GM10248 (cell line): ENCODE measurements around the gene YARS1.
A peak's percentile ranks its signal among the peaks of the same experiment; 100 is the strongest.
"Not testable (repeated sequence)": the region's sequence is repeated elsewhere in the genome, so short reads cannot be mapped to it uniquely, and the experiment has no call there.

Experiments
- CTCF ChIA-PET: fragments of 300-600 bp; sonication (Branson Sonifier 250); formaldehyde crosslinking; extraction: SDS; loops from one replicate; lab custom pipeline; 2021; ENCODE audit warnings: antibody characterized with exemption; lab: Yijun Ruan, JAX
- POLR2A ChIA-PET: fragments of 350-650 bp; sonication (Branson Sonifier 250); formaldehyde crosslinking; extraction: SDS; loops from one replicate; lab custom pipeline; 2020; ENCODE audit warnings: antibody characterized with exemption; lab: Yijun Ruan, JAX
- DNase-seq: peaks from one replicate; pipeline ENCODE4 v3.0.0; 2012; ENCODE audit errors: extremely low spot score
- CTCF ChIP-seq: IDR thresholded peaks from 2 replicates; pipeline ENCODE4 v1.5.1; 2012; ENCODE audit warnings: mild to moderate bottlenecking, low read depth; ENCODE audit errors: extremely low read depth, missing control alignments, control extremely low read depth

Gene YARS1

GRCh38 chr1:32808580-32808979, 8.6 kb downstream of the YARS1 start:
- DNase-seq = no peak
- no peak for TF ChIP-seq CTCF
- ChIA-PET CTCF (no interaction called here), POLR2A (no interaction called here)

DNA sequence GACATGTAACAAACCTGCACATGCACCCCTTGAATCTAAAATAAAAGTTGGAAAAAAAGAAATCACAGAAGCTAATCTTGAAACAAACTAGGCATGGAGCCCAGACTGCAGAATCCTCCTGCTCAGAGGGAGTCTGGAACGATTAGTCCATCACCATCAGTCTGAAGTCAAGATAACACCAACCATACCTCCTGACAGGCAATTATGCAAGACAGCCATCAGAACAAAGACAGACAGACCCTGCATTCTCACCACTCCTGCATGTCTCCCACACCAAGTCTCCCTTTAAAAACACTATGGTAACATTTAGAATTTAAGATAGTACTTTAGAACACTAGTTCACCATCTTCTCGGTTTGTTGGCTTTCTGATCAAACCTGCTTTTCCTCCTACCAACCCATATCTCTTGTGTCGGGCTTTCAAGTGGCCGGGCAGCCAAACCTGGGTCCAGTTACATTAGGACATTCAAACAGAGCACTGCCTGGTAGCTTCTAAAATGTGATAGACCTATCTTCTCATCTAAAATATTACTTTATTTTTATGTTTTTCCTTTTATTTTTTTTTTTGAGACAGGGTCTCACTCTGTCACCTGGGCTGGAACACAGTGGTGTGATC, 10.1 kb downstream of the YARS1 start:
- CTCF ChIA-PET = interaction anchor here (0.9 kb wide), 1 partner anchor 287 kb away, joined by 3 read pairs; no protein-coding TSS in a partner anchor
- no peak for DNase-seq
- no peak for TF ChIP-seq CTCF
- POLR2A ChIA-PET = no interaction called here

DNA sequence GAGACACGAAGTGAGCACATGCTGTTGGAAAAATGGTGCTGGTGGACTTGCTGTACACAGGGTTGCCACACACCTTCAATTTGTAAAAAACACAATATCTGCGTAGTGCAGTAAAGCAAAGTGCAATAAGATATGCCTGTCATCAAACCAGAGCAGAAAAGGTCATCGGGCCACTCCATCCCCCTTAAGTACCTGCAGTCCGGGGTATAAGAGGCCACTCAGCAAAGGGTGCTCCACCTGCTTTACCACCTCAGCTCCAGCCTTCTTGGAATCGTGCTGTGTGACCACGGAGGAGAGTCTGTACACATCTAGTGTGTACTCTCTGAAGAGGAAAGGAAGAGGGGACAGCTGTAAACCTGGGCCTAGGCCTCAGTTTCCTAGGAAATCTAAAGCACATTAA, 10.9 kb downstream of the YARS1 start:
- TF ChIP-seq CTCF = no peak
- ChIA-PET POLR2A (no interaction called here), CTCF (interaction anchor here (0.9 to 1.4 kb wide), 2 partner anchors 17 to 286 kb away, joined by 3 read pairs; no protein-coding TSS in a partner anchor)
- no peak for DNase-seq

GRCh38 chr1:32804460-32804859, 12.7 kb downstream of the YARS1 start:
- DNase-seq, CTCF ChIA-PET, POLR2A ChIA-PET: not testable (repeated sequence)

DNA sequence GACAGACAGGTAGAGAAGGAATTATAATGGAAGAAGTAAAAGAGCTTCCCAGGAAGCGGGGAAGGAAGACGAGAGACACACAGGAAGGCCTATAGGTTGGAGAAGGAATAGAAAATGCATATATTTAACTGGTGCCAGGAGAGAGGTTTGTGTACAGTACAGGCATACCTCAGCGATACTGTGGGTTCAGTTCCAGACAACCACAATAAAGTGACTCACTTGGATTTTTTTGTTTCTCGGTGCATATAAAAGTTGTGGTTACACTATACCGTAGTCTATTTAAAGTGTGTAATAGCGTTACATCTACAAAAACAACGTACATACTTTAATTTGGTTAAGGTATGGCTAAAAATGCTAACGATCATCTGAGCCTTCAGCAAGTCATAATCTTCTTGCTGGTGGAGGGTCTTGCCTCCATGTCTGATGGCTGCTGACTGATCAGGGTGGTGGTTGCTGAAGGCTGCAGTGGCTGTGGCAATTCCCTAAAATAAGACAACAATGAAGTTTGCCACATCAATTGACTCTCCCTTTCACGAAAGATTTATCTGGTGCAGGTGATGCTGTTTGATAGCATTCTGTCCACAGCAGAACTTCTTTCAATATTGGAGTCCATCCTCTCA, 16.0 kb downstream of the YARS1 start:
- ChIA-PET POLR2A (no interaction called here), CTCF (no interaction called here)
- TF ChIP-seq CTCF = no peak
- DNase-seq = no peak

GRCh38 chr1:32798679-32799416, 18.3 kb downstream of the YARS1 start:
- ChIA-PET POLR2A (interaction anchor here (0.6 kb wide), 1 partner anchor 196 kb away, joined by 6 read pairs; no protein-coding TSS in a partner anchor), CTCF (interaction anchor here (0.8 to 1.6 kb wide), 2 partner anchors 14 to 25 kb away, joined by 3 read pairs; no protein-coding TSS in a partner anchor)
- peak; percentile 40 for DNase-seq
- no peak for TF ChIP-seq CTCF
